NCI-H2029 treated with DMSO at 0.1 percent for 48 hours (cell line): Measurements from ENCODE around the gene SLC6A8.

Experiments used
- DNase-seq: peaks from one replicate; lab custom pipeline; 2025; lab: John Stamatoyannopoulos, UW

The SLC6A8 gene

DNA sequence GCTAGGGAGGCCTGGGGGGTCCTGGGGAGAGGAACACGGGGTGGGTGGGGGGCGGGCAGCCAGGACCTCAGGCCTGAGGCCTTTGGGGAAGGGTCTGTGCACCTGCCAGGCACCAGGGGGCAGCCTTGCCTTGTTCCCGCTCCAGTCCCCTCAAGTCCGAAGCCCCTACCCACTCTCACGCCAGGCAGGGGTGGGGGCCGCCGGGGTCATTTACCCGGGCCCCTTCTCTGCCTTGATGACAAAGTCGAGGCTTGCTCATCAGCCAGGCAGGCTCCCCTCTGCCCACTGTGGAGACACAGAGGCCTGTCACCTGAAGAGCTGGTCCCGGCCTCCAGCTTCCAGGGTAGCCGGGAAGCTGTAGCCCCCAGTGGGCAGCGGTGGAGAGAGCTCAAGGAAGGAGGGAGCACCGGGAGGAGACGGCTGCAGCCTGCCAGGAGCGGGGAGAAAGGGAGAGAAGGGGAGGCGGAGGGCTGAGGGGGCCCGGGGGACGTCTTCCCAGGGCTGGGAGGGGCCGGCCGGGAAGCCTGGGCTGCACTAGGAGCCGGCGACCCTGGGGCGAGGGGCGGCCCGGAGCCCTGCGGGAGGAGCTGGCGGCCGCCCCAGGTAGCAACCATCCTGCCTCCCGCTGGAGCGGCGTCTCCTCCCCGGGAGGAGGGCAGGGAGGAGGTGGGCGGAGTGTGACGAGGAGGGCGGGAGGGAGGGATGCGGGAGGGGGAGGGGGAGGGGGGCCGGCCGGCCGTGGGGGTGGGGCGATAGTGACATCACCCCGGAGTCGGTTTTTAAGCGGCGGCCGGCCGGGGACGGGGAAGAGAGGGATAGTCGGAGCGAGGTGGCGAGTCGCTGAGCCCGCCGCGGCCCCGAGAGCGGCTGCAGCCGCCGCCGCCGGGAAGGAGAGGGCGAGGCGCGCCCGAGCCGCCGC lies at the start of gene SLC6A8:
Gene SLC6A8, plus strand, starts transcription at position 806 of the 919 bp plus-strand sequence. CDS start 649 bp downstream, outside the sequence.
- DNase-seq = no peak

DNA sequence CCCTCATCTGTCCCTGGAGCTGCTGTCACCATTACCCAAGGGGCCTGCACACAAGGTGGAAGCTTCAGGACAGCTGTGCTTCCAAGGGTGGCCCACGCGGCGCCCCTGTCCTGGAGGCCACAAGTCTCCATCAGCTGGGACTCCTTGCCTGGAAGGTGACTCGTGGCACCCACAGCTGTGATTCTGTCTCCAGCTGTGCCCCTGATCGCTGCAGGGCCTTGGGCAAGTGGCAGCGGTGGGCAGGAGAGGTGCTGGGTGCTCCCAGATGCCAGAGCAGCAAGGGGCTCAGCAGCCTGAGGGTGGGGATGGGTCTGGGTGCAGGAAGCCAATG lies 49.7 kb upstream of the SLC6A8 start:
- no peak for DNase-seq

GRCh38 chrX:153638436-153639176 lies 49.1 kb upstream of the SLC6A8 start:
- no peak for DNase-seq

GRCh38 chrX:153639177-153640044 lies 48.3 kb upstream of the SLC6A8 start:
- no peak for DNase-seq

GRCh38 chrX:153640045-153640686 lies 47.6 kb upstream of the SLC6A8 start:
- DNase-seq = no peak

DNA sequence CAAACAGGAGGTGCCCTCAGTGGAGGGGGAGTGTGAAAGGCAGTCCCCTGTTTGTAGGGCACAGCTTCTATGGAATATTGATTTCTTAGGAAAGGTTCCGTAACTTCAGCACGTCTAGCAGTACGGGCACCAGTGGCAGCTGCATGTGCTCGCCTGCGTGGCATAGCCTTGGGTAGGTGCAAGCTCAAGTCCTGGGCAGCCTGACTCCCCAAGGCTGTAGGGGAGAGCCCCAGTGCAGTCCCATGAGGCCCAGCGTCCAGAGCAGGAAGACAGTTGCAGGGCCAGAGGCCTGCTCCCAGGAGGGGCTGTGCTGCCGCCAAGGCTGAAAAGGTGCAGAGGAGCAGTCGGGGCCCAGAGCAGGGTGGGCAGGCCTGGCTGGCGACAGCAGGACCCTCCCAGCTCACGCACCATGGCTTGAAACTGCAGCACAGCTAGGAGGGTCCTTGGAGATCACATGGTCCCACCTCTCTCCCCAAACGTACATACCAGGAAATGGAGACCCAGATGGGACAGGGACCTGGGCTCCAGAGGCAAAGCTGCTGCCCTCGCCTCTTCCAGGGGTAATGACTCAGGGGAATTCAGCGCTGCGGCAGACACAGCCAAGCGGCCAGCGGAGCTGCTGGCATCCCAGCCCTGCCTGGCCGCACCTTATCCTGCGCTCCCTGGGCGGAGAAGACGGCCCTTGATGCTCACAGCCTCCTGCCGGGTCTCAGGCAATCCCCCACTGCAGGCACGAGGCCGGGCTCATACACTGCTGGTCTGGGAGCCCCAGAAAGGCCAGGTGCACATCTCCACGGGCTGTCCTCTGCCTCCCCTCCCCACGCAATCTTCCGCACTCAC lies 46.8 kb upstream of the SLC6A8 start:
- DNase-seq = no peak

- no peak for DNase-seq
Measured at GRCh38 chrX:153641627-153642026, 46.1 kb upstream of the SLC6A8 start.

DNA sequence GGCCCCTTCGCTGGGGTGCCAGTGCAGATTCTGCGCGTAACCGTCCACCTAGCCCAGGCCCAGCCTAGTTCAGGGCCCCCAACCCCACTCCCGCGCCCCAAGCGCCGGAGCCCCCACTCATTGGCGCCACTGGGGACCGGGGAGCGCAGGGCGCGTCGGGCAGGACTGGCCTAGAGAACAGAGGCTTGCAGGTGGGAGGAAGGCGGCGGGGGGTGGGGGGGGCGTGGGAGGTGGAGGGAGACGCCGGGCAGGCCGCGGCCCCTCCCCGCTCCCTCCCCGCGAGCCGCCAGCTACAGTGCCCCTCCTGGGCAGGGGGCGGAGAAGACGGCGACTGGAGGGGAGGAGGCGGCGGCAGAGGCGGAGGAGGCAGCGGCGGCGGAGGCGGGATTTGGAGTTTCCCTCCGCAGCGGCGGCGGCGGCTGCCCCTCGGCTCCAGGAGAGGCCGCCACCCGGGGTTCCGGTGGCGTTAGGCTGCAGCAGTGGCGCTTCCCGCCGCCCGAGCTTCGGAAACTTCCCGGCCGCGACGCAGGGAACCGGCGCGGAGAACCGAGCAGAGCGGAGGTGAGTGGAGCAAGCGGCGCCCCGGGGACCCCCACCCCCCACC lies 45.6 kb upstream of the SLC6A8 start:
- no peak for DNase-seq

GRCh38 chrX:153642655-153643430 lies 44.9 kb upstream of the SLC6A8 start:
- DNase-seq = no peak

DNA sequence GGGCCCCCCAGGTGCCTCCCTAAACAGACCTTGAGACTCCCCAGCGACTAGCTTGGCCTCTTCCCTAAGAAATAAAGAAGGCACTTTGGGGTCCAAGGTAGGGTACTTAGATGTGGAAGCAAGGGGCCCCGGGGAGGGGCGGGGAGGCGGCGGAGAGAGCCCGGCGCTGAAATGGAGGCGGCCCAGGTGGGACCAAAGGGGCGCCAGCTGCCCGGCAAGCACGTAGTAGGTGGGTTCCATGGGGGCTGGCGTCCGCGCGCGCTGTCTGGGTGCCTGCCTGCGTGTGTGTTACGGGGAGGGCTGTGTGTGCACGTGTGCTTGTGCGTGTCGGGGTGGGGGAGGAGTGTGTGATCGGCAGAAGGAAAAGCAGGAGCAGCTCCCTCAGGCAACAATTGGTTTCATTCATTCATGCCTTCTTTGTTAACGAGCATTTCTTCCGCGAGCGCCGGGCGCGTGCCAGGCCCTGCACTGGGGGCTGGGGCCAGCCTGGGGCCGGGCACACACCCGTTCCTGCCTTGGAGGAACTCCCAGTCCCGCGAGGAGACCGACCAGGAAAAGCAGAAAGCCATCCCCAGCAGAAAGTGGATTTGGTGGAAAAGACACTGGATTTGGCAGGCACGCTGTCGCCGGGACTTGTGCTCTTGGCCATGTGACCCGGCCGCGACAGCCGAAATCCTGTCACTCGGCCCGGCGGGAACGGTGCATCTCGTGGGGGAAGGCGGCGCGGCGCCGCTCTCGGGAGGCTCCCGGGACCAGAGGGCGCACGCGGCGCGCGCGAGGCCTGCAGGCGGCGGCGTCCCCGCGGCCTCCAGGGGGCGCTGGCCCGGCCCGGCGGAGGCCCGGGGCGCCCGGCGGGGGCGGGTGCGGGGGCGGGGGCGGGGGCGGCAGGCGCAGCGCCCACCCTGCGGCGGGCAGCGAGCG lies 44.0 kb upstream of the SLC6A8 start:
- no peak for DNase-seq

- no peak for DNase-seq
Measured at GRCh38 chrX:153644356-153645125, 43.2 kb upstream of the SLC6A8 start.

DNA sequence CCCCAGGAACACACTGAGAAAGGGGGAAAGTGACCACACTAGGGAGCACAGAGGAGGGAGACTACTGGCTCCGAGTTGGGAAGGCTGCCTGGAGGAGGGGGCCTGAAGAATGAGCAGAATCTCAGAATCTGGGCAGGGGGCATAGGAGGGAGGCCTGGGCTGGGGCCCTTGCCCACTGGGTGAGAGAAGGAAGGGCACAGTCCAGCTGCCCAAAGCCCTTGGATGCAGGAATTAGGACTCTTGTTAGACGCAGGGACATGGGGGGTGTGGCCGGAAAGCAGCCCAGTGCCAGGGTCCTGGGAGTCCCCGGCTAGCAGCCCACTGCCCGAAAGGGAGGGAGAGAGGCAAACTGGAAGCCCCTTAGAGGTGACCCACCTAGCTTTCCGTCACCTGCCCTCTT lies 42.6 kb upstream of the SLC6A8 start:
- DNase-seq = no peak

- DNase-seq = no peak
Measured at GRCh38 chrX:153645921-153646488, 41.7 kb upstream of the SLC6A8 start.

GRCh38 chrX:153646620-153647373 lies 40.9 kb upstream of the SLC6A8 start, which contains the start of gene DUSP9:
Gene DUSP9 (plus strand): TSS chrX:153647203. CDS start chrX:153647954, 751 bp downstream.
- DNase-seq = no peak

GRCh38 chrX:153647461-153648357 lies 40.0 kb upstream of the SLC6A8 start:
- DNase-seq = no peak
